Stimulated activated CD8-positive, alpha-beta memory T cell treated with anti-CD3 and anti-CD28 coated beads, Interleukin-4, amount 100 ng/mL, for 4 hours (primary cell): ENCODE data around the gene ZFR.

Experiments
- DNase-seq, 2 donors: peaks; one replicate each; pipeline ENCODE4 v3.0.0-alpha.2; 2020; ENCODE audit warnings: low read depth in 2 of 2, low spot score in 1 of 2

The ZFR gene

DNA sequence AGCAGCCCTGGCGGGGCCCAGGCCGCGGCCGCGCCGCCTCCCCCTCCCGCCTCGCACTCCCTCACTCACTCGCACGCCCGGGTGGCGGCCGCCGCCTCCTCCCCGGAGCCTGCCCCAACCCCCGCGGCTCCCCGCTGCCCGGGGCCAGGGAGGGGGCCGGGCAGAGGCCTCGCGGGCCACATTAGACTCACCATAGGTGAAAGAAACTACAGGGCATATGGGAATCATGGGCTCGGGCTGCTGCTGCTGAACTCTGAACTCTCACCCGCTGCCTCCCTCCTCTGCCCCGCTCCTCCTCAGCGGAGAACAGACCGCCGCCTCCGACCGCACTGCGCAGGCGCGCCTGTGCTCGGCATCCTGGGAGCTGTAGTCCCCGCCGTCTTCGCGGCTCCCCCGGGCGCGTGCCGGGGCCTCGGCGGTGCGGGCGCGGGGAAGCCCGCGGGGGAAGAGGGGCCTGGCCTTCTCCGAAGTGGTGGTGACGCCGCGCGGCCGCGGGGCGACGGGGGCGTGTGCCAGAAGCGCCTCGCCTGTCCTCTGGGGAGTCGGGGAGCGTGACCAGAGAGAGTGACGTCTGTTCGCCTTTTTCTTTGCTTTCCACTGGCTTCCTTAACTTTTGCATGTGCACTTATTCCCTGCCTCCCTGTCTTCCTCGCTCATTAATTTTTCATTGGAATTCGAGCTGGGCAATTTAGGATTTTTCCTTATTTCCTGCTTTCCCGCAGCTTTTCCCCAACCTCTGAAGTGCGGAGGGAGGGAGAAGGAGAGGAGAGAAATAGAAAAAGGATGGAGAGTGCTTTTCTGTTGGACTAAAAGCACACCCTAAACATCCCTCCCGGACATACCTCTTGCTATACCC lies at the start of gene ZFR:
Gene ZFR (minus strand): TSS at position 310 of the 856 bp plus-strand sequence. CDS start 82 bp downstream, at position 228.
- peak; percentile 72 to 85 for DNase-seq

DNA sequence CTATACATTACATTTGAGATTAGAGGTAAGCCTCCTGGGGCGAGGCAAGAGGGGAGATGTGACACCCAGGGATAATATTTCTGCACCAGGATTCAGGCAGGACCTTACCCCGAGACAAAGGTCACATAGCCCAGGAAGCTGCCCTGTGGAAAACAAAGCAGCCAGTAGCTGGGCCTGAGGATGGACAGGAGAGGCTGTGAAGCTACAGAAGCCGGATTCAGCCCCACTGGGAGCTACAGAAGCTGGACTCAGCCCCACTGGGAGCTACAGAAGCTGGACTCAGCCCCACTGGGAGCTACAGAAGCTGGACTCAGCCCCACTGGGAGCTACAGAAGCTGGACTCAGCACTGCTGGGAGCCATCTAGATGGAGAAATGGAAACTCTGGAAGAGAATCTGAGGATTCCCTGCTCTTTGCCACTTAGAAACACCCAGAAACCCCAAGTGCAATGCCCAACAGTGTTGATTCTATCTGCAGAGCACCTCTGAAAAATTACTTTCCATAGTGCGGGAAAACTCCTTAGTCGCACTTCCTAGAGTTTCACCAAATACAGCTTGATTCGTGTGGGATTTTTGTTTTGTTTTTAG lies 46.5 kb upstream of the ZFR start:
- no peak for DNase-seq

DNA sequence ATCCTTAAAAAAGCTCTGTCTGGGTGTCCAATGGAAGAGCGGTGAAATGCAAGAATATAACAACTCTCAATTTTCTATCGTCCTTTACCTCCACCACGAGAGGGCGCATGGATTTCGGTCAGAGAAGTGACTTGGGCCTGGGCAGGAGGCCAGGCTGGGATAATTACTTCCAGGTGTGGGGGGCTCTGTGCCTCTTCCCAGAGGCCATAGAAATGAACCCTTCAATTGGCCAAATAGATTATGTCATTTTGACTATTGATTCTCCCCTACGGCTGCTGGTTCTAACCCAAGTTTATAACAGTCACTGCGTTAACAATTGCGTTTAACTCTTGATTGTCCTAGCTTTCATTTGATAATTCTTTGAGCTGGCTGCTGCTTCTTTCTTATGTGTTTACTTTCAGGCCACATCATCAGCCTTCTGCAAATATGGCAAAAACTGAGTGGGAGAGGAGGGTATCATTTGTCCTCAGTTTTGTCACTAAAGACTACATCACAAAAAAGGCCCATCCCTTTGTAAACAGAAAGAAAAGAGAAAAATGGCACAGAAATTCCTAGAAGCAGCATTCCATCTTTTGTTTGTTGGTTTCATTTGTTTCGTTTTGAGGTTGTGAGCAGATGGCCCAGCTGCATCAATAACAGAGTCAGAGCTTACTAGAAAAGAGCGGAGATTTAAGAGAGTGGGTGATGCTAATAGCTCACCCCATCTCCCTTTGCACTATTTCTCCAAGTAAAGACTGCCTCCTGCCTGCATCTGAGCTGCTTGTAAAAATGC lies 45.4 kb upstream of the ZFR start:
- peak; percentile 20 to 53 for DNase-seq

DNA sequence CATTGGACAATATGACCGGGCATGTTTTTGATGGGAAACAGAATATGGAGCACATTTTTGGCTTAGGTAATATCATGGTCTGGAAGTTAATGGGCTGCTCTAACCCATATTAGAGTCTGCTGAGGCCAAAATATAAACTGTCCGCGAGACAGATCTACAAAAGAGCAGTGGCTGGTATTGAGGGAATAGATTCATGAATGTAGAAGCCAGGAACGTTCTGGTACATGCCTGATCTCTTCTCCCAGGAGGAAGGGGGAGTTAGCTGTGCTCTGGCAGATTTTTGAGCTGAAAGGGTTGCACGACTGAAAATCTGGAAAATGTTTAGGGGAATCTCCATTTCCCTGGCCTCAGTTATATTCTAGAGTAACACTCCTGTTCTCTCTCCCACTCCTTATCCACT lies 42.9 kb upstream of the ZFR start:
- DNase-seq: no peak

DNA sequence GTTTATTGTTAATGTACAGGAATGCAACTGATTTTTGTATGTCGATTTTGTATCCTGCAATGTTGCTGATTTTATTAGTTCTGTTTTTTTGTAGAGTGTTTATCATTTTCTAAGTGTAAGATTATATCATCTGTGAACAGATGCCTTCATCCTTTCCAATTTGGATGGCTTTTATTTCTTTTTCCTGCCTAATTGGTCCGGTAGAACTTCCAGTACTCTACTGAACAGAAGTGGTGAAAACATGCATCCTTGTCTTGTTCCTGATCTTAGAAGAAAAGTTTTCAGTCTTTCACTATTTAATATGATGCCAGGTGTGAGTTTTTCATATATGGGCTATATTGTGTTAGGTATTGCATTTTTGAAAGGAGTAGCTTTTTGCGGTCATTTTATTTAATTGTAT lies 42.5 kb upstream of the ZFR start:
- DNase-seq: no peak

DNA sequence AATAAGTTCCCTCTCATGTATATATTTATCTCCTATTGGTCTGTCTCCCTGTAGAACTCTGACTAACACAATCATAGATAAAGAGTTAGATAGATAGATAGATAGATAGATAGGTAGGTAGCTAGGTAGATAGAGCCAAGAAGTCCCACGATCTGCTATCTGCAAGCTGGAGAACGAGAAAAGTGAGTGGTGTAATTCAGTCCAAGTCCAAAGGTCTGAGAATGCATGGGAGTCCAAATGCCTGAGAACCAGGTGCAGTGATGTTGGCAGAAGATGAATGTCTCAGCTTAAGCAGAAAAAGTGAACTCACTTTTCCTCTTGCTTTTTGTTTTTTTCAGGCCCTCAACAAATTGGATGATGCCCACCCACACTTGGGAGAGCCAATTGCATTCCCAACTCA lies 37.7 kb upstream of the ZFR start:
- DNase-seq: no peak

DNA sequence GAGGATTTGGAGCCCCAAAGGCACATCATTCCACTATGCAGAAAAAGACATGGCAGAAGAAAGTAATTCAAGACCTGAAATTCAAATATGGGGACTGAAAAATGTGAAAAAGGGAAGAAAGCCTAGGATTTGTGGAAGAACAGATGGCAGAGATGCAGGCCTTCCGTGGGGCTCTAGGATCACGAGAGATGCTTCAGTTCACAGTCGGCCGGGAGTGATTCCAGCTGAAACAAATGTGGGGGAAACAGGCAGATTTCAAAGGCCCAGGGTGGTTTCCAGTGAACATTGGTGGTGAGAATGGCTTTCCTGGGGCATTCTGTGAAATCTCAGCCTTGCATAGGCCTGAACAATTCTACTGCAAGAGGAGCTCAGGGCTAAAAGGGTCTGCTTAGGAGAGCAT lies 34.6 kb upstream of the ZFR start:
- DNase-seq: no peak

DNA sequence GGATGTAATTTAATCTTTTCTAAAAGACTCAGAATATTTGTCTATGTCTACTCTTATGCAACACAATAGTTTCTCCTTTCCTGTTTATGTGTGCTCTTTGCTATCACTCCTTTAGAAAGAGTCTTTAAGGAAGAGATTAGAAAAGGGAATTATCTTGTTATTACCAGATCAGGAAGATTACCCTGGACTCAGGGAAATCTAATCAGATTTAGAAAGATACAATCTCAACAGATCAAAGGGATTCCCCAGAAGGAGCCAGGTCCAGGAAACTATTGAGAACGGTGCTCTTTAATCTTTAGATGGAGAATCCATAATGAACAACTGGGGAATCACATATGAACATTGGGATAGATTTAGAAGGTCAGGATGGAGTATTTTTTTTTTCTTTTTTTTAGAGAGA lies 32.4 kb upstream of the ZFR start:
- no peak for DNase-seq

DNA sequence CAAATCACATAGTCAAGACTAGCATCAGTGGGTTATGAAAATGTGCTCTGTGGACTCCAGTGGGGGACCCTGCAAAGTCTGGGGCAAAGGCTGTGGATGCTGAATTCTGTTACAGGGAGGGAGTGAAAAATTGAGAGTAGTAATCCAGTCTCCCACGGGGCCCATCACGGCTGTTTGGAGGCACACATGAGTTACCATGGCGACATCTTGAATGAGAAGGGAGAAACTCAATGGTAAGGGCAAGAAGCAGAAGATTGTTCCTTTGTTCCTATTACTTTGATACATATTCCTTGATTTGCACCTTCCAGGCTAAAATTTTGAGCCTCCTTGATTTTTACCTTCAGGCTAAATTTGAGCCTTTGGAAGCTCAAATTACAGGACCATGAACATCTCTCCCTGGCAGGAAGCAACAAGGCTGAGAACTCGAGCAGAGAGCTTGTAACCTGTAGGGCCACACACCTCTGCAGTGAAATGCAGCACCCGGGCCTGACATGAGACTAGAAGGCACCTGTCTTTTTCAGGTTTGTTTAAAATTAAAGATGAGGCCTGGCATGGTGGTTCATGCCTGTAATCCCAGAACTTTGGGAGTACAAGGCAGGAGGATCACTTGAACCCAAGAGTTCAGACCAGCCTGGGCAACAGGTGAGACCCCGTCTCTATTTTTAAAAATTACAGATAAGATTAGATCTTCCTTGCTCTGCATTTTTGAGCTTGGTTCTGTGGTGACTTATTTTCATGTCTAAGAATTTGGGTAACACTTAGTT lies 31.0 kb upstream of the ZFR start:
- DNase-seq: no peak

DNA sequence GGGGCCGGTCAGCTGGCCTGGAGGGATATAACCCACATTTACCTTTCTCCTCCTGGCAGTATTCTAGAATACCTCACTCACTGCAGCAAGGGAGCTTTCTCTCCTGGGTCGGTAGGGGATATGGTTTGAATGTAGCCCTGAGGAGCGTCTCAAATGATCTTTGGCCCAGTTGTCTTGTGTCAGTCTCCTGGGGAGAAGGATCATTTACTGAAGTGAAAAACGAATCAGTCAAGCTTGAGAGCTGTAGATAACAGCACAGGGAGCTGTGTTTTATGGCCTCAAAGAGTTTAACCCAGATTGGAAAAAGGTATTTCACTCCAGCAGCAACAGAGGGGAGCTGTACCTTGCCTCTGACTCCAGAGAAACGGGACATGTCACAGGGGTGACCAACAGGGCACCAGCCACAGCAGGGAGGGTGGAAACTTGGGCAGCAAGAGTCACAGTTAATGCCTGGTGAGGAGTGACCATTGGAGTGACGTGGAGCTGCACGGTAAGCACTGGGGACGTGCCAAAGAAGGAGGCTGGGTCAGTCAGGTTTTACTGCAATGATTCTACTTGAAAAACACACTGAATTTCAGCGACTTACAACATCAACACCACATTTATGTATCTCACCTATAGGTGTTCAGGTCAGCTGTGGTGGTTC lies 29.8 kb upstream of the ZFR start:
- DNase-seq: no peak

DNA sequence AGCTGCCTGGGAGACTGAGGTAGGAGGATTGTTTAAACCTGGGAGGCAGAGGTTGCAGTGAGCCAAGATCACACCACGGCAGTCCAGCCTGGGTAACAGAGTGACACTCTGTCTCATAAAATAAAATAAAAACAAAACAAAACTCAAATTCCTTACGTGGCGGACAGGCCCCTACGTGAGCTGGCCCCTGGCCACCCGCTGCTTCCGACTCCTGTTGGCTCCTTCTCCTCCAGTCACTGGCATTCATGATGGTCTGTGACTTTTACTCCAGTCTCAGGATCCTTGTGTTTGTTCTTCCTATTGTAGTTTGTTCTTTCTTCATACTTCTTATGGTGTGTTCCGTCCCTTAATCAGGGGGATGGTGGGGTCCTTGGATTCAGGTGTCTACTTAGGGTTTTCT lies 28.5 kb upstream of the ZFR start:
- no peak for DNase-seq

DNA sequence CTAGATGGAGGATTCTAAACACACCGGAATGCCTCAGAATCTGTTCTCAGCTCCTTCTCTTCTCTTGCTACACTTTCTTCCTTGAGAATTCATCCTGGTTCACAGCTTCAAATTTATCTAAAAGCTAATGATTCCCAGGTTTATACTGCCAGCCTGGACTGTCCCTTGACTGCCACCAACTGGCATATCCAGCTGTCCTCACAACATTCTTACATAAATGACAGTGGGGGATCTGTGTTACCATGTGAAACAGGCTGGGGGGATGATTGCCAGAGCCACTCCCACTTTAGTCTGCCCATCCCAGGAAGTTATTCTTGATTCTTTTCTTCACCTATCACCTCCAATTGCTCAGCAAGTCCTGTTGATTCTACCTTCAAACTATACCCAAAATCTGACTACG lies 27.2 kb upstream of the ZFR start:
- DNase-seq: no peak

DNA sequence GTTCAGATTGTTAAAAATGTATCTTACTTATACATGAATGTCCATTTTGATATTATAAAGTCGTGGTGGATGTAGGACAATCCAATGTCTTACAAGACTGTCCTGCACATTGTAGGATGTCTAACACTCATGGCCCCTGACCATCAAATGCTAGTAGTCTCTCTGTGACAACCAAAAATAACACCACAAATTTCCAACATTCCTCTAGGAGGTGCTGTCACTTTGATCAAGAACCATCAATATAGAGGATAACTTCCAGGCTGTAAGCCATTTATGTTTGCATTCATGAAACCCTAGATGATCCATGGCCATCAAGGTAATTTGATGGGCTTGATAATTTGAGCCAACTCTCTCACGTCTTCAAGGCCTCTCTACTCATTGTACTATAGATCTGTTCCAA lies 20.5 kb upstream of the ZFR start:
- DNase-seq: no peak

DNA sequence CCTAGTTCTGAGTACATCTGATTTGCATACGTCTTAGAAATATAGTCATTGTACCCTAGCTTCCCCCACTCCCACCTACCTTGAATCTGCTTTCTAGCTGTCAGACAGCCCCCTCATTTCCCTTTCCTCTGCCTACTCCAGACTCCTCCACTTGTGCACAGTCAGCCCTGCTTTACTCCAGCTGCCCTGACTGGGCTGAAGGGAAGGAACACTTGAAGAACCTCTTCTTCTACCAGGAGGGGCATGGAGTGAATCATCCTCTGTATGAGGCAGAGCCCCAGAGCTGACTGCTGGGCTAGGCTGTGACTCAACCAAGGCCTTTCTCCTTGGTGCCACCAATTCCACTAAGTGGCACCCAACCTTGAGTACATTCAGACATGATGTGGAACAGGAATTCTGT lies 18.1 kb upstream of the ZFR start:
- DNase-seq: no peak

DNA sequence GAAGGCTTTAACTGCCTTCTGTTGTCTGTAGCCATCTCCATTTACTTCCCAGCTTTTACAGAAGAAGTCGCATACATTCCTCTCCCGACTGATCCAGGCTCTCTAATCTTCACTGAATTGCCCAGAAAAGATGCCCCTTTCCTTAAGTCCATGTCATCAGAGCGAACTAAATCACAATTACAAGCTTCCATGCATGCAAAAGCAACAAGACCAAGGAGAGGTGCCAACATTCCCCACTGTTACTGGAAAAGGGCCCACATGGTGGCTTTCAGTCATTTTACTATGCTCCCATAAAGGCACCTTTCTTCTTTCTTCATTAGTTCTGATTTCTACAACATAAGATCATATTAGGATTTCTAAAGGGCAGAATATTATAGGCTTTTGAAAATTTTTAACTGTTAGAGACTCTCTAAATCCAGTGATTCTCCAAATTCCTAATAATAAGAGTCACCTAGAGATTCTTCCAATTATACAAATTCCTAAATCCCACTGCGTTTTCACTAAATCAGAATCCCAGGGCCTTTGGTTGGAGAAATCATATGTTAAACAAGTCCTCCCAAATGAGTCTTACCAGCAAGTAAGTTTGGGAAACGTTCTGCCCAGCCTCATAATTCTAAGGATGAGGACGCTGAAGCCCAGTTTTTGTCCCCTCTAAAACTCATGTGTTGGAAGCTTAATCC lies 17.0 kb upstream of the ZFR start:
- DNase-seq: no peak

DNA sequence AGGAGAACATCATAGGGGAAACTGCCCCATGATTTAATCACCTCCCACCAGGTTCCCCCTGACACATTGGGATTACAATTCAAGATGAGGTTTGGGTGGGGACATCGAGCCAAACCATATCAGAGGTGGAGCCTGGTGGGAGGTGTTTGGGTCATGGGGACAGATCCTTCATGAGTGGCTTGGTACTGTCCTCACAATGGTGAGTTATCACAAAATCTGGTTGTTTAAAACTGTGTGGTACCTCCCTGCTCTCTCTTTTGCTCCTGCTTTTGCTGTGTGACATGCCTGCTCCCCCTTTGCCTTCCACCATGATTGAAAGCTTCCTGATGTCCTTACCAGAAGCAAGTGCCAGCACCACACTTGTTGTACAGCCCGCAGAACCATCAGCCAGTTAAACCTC lies 16.2 kb upstream of the ZFR start:
- no peak for DNase-seq

DNA sequence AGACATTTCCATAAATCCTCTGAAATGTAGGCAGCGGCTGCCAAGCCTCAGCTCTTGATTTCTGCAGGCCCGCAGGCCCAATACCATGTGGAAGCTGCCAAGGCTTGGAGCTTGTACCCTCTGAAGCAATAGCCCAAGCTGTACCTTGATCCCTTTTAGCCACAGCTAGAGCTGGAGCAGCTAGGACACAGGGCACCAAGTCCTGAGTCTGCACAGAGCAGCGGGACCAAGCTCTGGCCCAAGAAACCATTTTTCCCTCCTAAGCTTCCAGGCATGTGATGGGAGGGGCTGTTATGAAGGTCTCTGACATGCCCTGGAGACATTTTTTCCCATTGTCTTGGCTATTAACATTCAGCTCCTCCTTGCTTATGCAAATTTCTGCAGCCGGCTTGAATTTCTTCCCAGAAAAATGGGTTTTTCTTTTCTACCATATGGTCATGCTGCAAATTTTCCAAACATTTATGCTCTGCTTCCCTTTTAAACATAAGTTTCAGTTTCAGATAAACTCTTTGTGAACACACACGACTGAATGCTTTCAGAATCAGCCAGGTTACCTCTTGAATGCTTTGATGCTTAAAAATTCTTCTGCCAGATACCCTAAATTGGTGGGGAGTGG lies 14.4 kb upstream of the ZFR start:
- DNase-seq: no peak

DNA sequence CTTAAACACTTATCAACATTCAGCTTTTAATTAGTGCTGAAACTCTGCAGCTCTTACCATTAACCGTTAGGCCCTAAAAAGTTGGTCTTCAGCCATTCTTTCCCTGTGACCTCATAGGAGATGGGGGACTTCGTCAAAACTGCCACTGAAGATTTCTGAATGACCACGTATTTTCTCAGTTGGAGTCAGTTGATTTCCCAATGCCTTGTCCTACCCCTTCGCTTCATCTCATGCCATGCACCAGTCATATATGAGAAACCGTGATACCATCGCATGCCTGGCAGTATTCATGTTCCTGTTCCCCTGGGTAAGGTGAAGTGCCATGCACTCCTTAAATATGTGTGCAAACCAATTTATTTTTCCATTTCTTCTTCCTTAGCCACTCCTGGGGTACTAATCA lies 10.8 kb upstream of the ZFR start:
- DNase-seq: no peak

DNA sequence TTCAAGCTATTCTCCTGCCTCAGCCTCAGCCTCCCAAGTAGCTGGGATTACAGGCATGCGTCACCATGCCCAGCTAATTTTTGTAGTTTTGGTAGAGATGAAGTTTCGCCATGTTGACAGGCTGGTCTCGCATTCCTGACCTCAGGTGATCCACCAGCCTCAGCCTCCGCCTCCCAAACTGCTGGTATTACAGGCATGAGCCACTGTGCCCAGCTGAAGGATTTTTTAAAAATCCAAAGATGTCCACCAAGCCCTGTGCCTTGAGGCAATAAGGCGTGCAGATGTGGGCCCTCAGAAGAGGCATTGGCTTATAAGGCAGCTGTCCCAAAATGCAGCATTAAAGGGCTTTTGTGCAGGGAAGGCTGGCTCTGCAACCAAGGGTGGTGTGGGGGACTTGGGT lies 10.3 kb upstream of the ZFR start:
- no peak for DNase-seq

DNA sequence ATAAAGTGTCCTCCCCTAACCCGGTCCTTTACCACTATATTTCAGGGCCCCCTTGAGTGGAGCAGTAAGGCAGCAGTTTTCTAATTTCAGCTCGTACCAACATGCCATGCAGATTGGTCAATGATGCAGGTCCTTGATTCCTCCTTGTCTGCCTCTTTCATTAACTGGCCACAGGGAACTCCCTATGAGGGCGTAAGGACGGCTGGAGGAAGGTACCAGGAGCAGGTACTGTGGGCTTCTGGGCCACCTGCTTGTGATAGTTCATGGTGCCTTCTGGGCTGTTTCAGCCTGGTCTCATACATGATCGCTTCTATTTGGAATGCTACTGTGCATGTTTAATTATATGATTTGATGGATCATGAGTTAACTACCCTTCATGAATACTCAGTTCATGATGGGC lies 9.4 kb upstream of the ZFR start:
- DNase-seq: no peak
